Measurements from ENCODE around the gene NPPB. TPM values are rescaled to one million over a fixed set of nuclear protein-coding genes. Genes with fewer than 3 reads are reported as not detected.

NPPB gene
- polyA plus RNA-seq, 2 of the 4 experiments (the other 2 are of a cell fraction): 0.18 TPM; not detected in 1

- FAIRE-seq (no peak), ATAC-seq (0 out of 6 replicates have a peak, but pooled peaks of 1 of the 2 experiments have one; percentile 9), DNase-seq (ENCODE audit: low read depth in 1 of 2, low spot score in 1 of 2) (no peak)
- 9% methylated on average over 7 of the region's 7 CpGs for WGBS (ENCODE audit: missing lambda C conversion rate)
- no peaks in the 10 kb centered on the region for H3K9me3 ChIP-seq
- H3K4me3 ChIP-seq: no peak overlapping the region
- ChIA-PET CTCF (interaction anchor here (1.3 to 1.8 kb wide), 4 partner anchors 10 to 32 kb away, joined by 3 to 4 read pairs (median 4); no protein-coding TSS in a partner anchor), POLR2A (interaction anchor here (1.6 kb wide), 1 partner anchor 35 kb away, joined by 5 read pairs; no protein-coding TSS in a partner anchor)
- H3K4me1 ChIP-seq: no peaks in the 10 kb centered on the region
- no peak overlapping the region for H3K4me2 ChIP-seq
- TF ChIP-seq CTCF (IDR thresholded peaks at IDR 0.05): no peak
- TF ChIP-seq JUNB (IDR thresholded peaks at IDR 0.05): no peak
- no peak overlapping the region for H3K27ac ChIP-seq
Measured at GRCh38 chr1:11872545-11872944, 13.8 kb upstream of the NPPB start.

GRCh38 chr1:11869650-11870207 is 11.0 kb upstream of the NPPB start:
- no peak overlapping the region for H3K4me3 ChIP-seq
- TF ChIP-seq RFX5 (IDR thresholded peaks at IDR 0.05): no peak
- TF ChIP-seq POLR2AphosphoS2 (conservative IDR thresholded peaks at IDR 0.05; ENCODE audit: low read length): no peak
- TF ChIP-seq KDM5A (IDR thresholded peaks at IDR 0.05): no peak
- no peak for TF ChIP-seq RCOR1 (IDR thresholded peaks at IDR 0.05; ENCODE audit: low read depth, low read length)
- TF ChIP-seq BHLHE40 (IDR thresholded peaks at IDR 0.05; ENCODE audit: low read depth, low read length): no peak
- TF ChIP-seq HES2 (IDR thresholded peaks at IDR 0.05): no peak
- H3K9me3 ChIP-seq: no peaks in the 10 kb centered on the region
- H3K27ac ChIP-seq: no peak overlapping the region
- DNase-seq (ENCODE audit: low read depth in 1 of 2, low spot score in 1 of 2): no peak
- 13% methylated on average over 2 of the region's 5 CpGs for WGBS (ENCODE audit: missing lambda C conversion rate)
- H3K4me1 ChIP-seq: no peaks in the 10 kb centered on the region
- no peak for ATAC-seq
- FAIRE-seq: no peak
- POLR2A ChIA-PET: interaction anchor here (1.4 kb wide), 1 partner anchor 38 kb away, joined by 4 read pairs; no protein-coding TSS in a partner anchor
- no peak overlapping the region for H3K4me2 ChIP-seq
- CTCF ChIA-PET: interaction anchor here (1.4 to 3.6 kb wide), 4 partner anchors 10 to 97 kb away, joined by 3 to 15 read pairs (median 7); no protein-coding TSS in a partner anchor

- Histone ChIP-seq H3K4me2 (no peak overlapping the region), H3K9me3 (no peaks in the 10 kb centered on the region), H3K4me1 (no peaks in the 10 kb centered on the region), H3K27ac (no peak overlapping the region), H3K4me3 (no peak overlapping the region)
- no peak for ATAC-seq
- 22% methylated on average over 3 of the region's 3 CpGs for WGBS (ENCODE audit: missing lambda C conversion rate)
- DNase-seq (ENCODE audit: low read depth in 1 of 2, low spot score in 1 of 2): no peak
- ChIA-PET CTCF (interaction anchor here (1.4 to 3.6 kb wide), 4 partner anchors 11 to 98 kb away, joined by 3 to 15 read pairs (median 7); no protein-coding TSS in a partner anchor), POLR2A (no interaction called here)
- no peak for FAIRE-seq
- no peak for TF ChIP-seq HDAC2 (IDR thresholded peaks at IDR 0.05)
- TF ChIP-seq E2F6 (IDR thresholded peaks at IDR 0.05; ENCODE audit: borderline replicate concordance, low read depth): no peak
- no peak for TF ChIP-seq NR3C1 (IDR thresholded peaks at IDR 0.05)
Measured at GRCh38 chr1:11869104-11869503, 10.4 kb upstream of the NPPB start.

GRCh38 chr1:11868331-11868980 is 9.7 kb upstream of the NPPB start:
- no peak for TF ChIP-seq HOXA7 (CRISPR knock-in tag; IDR thresholded peaks at IDR 0.05)
- no peak for TF ChIP-seq SMC3 (IDR thresholded peaks at IDR 0.05)
- TF ChIP-seq POLR2AphosphoS2 (conservative IDR thresholded peaks at IDR 0.05; ENCODE audit: low read length): no peak
- no peak for TF ChIP-seq FOSB (CRISPR knock-in tag; IDR thresholded peaks at IDR 0.05)
- no peak for TF ChIP-seq NPAS2 (CRISPR knock-in tag; IDR thresholded peaks at IDR 0.05; ENCODE audit: borderline replicate concordance)
- TF ChIP-seq RNF2 (IDR thresholded peaks at IDR 0.05; ENCODE audit: borderline replicate concordance, low read depth): no peak
- TF ChIP-seq ZSCAN20 (CRISPR knock-in tag; IDR thresholded peaks at IDR 0.05): no peak
- TF ChIP-seq EHF (CRISPR knock-in tag; IDR thresholded peaks at IDR 0.05): no peak
- no peak for TF ChIP-seq KDM5A (IDR thresholded peaks at IDR 0.05)
- TF ChIP-seq RAD21 (conservative IDR thresholded peaks at IDR 0.05 in 1 of 2, IDR thresholded peaks at IDR 0.05 in 1 of 2): no peak
- TF ChIP-seq HOXB13 (CRISPR knock-in tag; IDR thresholded peaks at IDR 0.05; ENCODE audit: low read depth): no peak
- TF ChIP-seq MAZ (IDR thresholded peaks at IDR 0.05; ENCODE audit: borderline replicate concordance, low read depth, low read length): no peak
- no peak for TF ChIP-seq RCOR1 (IDR thresholded peaks at IDR 0.05; ENCODE audit: low read depth, low read length)
- TF ChIP-seq BHLHE40 (IDR thresholded peaks at IDR 0.05; ENCODE audit: low read depth, low read length): no peak
- no peak for TF ChIP-seq CHD2 (IDR thresholded peaks at IDR 0.05; ENCODE audit: low read length, partially characterized antibody)
- Histone ChIP-seq H3K9me3 (no peaks in the 10 kb centered on the region), H3K4me3 (no peak overlapping the region), H3K27ac (no peak overlapping the region), H3K4me1 (no peaks in the 10 kb centered on the region), H3K4me2 (no peak overlapping the region)
- POLR2A ChIA-PET: no interaction called here
- no peak for FAIRE-seq
- CTCF ChIA-PET: interaction anchor here (0.6 to 3.6 kb wide), 7 partner anchors 12 to 830 kb away, joined by 3 to 15 read pairs (median 4); no protein-coding TSS in a partner anchor
- WGBS (ENCODE audit: missing lambda C conversion rate): 25% methylated on average over 10 of the region's 13 CpGs
- DNase-seq (ENCODE audit: low read depth in 1 of 2, low spot score in 1 of 2): no peak
- ATAC-seq: no peak

All from A549 (cell line).